Kidney (tissue), 14 donors: ENCODE measurements around the gene GINS2. TPM values are rescaled to one million over a fixed set of nuclear protein-coding genes. Genes with fewer than 3 reads are reported as not detected.

Experiments
- DNase-seq, 5 donors: peaks; one replicate each; pipeline ENCODE4 v3.0.0-alpha.2; 2013 to 2020
- FAIRE-seq: peaks from 2 replicates; lab custom pipeline; 2012; peaks lifted over from hg19 to GRCh38; lab: Jason Lieb, UNC
- H3K27ac ChIP-seq, 2 donors: one replicate each; pipeline ENCODE4 v1.7.0; 2013; ENCODE audit warnings: low read depth in 2 of 2, low read length in 2 of 2, inconsistent platforms in 1 of 2
- H3K27me3 ChIP-seq: one replicate; pipeline ENCODE4 v1.7.1; 2013; ENCODE audit warnings: low read length, inconsistent platforms; ENCODE audit not compliant: control insufficient read depth, insufficient read depth
- H3K36me3 ChIP-seq, 3 donors: one replicate each; pipeline versions ENCODE4 v1.7.0 to v1.7.1; 2013; ENCODE audit warnings: low read length in 3 of 3, control low read depth in 1 of 3, inconsistent platforms in 1 of 3; ENCODE audit not compliant: insufficient read depth in 3 of 3, control insufficient read depth in 2 of 3
- H3K4me1 ChIP-seq, 3 donors: one replicate each; pipeline versions ENCODE4 v1.7.0 to v1.7.1; 2013; ENCODE audit warnings: low read length in 3 of 3, inconsistent platforms in 1 of 3, low read depth in 1 of 3; ENCODE audit not compliant: control insufficient read depth in 2 of 3, insufficient read depth in 2 of 3
- H3K4me3 ChIP-seq, 3 donors: one replicate each; pipeline versions ENCODE4 v1.7.0 to v1.8.1; 2013; ENCODE audit warnings: low read length in 3 of 3, control low read depth in 1 of 3, inconsistent platforms in 1 of 3
- H3K9ac ChIP-seq, 3 donors: one replicate each; pipeline versions ENCODE4 v1.7.0 to v1.7.1; 2013; ENCODE audit warnings: low read length in 3 of 3, control low read depth in 1 of 3, inconsistent platforms in 1 of 3
- H3K9me3 ChIP-seq, 3 donors: one replicate each; pipeline versions ENCODE4 v1.7.0 to v1.7.1; 2013; ENCODE audit warnings: low read length in 3 of 3, control low read depth in 1 of 3, inconsistent platforms in 1 of 3; ENCODE audit not compliant: control insufficient read depth in 2 of 3, insufficient read depth in 1 of 3
- CTCF ChIP-seq: IDR thresholded peaks from 3 replicates; pipeline ENCODE4 v1.5.1; 2012; ENCODE audit warnings: mild to moderate bottlenecking, moderate library complexity, borderline replicate concordance; ENCODE audit not compliant: insufficient read depth; ENCODE audit errors: extremely low read depth
- intact Hi-C: fragments of 100-400 bp; cut with DNase I; formaldehyde crosslinking; loops from one replicate; pipeline ENCODE4 v1.11.1; 2022
- polyA plus RNA-seq: library from polyadenylated mRNA; stranded (reverse); fragments of 350-450 nt; fragmentation: Illumina TruSeq; extraction: RNeasy Lipid Tissue Mini Kit (QIAGEN cat#74804); gene quantifications from one replicate; pipeline ENCODE4 v1.2.3, GENCODE V29; 2014; ENCODE audit warnings: low read depth, low replicate concordance; ENCODE audit not compliant: insufficient read depth
- total RNA-seq: library from RNA; stranded (reverse); fragmentation: NEBNext Ultra II Directional; extraction: Animal tissue kit (Norgen Biotek cat#: 25700); gene quantifications from one replicate; pipeline ENCODE4 v1.2.1, GENCODE V29; 2021
- donor health status: control.
- donor health status: control.
- donor health status: control.
- donor health status: control.
- donor health status: control.
- donor health status: DM: yes; HTN: yes; CAD: no.
- donor health status: Normal renal cell carcinoma (clear cell type).

Gene GINS2
- total and polyA plus RNA-seq, 2 donors from 2014 or later = 0.88 to 0.97 TPM

DNA sequence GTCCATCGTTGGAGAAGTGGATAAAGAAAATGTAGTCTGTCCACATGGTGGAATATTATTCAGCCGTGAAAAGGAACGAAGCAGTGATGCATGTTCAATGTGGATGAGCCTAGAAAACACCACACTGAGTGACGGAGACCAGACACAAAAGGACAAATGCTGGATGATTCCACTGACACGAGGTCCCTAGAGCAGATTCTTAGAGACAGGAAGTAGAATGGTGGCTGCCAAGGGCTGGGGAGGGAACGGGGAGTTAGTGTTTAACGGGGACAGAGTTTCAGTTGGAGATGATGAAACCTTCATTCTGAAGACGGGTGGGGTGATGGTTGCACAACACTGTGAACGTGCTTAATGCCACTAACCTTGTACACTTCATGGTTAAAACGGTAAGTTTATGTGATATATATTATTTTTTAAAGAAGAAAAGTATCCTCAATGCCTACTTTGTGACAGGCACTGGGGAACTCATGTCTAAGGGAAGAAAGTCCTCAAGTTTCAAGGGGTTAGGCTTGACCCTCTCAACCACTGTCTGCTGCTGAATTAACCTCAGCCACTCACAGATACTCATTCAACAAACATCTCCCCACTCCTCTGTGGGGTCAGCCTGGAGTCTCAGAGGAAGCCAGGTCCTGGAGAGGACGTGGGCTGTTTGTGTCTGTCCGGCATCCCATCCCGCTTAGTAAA lies 44.5 kb upstream of the GINS2 start:
- no peak for TF ChIP-seq CTCF
- Histone ChIP-seq H3K4me3 (no peak overlapping the region), H3K9ac (no peak overlapping the region), H3K27me3 (no peaks in the 10 kb centered on the region), H3K9me3 (no peaks in the 10 kb centered on the region), H3K4me1 (no peaks in the 10 kb centered on the region), H3K27ac (no peak overlapping the region), H3K36me3 (no peaks in the 10 kb centered on the region)
- DNase-seq (no peak), FAIRE-seq (no peak)
- intact Hi-C loops = no loop called here

DNA sequence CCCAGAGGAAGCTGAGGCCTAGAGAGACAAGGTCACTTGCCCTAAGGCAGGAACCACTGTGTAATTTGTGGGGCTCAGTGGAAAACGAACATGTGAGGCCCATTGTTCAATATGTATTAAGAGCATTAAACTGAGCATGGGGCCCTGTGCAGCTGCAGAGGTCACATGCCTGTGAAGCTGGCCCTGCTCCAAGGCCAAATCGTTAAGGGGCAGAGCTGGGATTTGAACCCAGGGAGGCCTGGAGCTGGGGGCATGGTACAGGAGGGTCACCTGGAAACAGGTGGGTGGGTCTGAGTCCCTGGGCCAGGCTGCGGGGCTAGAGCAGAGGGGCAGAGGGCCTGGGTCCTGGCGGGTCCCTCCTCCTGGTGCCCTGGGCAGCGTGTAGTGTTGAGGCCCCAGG lies 42.4 kb upstream of the GINS2 start:
- DNase-seq (no peak), FAIRE-seq (no peak)
- Histone ChIP-seq H3K9me3 (no peaks in the 10 kb centered on the region), H3K36me3 (no peaks in the 10 kb centered on the region), H3K9ac (no peak overlapping the region), H3K4me1 (no peaks in the 10 kb centered on the region), H3K27me3 (no peaks in the 10 kb centered on the region), H3K4me3 (no peak overlapping the region), H3K27ac (no peak overlapping the region)
- intact Hi-C loops = no loop called here
- no peak for TF ChIP-seq CTCF

- FAIRE-seq (no peak), DNase-seq (no peak)
- H3K27ac ChIP-seq = no peak overlapping the region
- H3K36me3 ChIP-seq = no peaks in the 10 kb centered on the region
- TF ChIP-seq CTCF = no peak
- H3K9me3 ChIP-seq = no peaks in the 10 kb centered on the region
- intact Hi-C loops = no loop called here
- no peaks in the 10 kb centered on the region for H3K27me3 ChIP-seq
- no peak overlapping the region for H3K4me3 ChIP-seq
- H3K4me1 ChIP-seq = no peaks in the 10 kb centered on the region
- no peak overlapping the region for H3K9ac ChIP-seq
These were observed 41.4 kb upstream of the GINS2 start for GRCh38 chr16:85730186-85730465.
